ENCODE data around the gene RAB36. TPM values are rescaled to one million over a fixed set of nuclear protein-coding genes. Genes with fewer than 3 reads are reported as not detected.
A peak's percentile ranks its signal among the peaks of the same experiment; 100 is the strongest.

Gene RAB36
- polyA plus RNA-seq, 1 donor = 19.2 TPM

GRCh38 chr22:23107487-23108248, 37.6 kb upstream of the RAB36 start:
- no peak for DNase-seq

- no peak for DNase-seq
Measured at GRCh38 chr22:23108249-23109078, 36.8 kb upstream of the RAB36 start.

- DNase-seq = no peak
Measured at GRCh38 chr22:23109079-23109347, 36.3 kb upstream of the RAB36 start.

- no peak for DNase-seq
Measured at GRCh38 chr22:23109441-23109978, 35.8 kb upstream of the RAB36 start.

GRCh38 chr22:23110190-23110921, 34.9 kb upstream of the RAB36 start:
- DNase-seq = peak; percentile 14

GRCh38 chr22:23110922-23111527, 34.3 kb upstream of the RAB36 start:
- DNase-seq = no peak

- no peak for DNase-seq
Measured at GRCh38 chr22:23112472-23113012, 32.7 kb upstream of the RAB36 start.

DNA sequence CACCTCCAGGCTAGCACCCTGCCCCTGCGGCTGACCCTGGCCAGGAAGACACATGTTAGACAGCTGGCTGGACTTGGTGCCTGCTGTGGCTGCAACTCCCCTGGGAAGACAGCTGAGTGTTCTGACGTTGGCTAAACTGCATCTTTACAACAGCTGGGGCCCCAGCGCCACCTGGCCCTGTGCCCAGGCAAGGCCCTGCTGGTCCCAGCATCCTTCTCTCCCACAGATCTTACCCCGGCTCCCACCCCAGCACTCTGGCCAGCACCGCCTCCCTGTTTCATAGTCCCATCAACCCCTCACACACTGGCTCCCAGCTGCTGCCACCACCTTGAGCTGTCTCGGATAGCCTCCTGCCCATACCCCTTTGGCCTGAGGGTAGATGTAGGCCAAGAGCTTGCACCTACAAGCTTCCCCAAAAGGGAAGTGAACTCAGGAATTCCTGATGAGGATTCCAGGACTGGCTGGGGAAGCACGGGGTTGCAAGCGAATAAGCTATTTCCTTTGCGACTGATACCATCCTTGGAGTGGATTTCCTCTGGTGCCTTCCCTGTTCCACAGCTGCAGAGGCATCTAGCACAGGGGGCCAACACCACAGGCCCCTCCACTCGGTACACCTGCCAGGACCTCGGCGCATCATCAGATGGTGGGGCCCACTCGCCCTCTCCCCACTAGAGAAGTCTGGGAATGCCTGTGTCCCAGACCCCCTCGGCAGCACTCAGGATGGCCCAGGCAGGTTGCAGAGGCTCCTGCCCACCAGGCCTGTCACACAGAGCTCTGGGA, 32.0 kb upstream of the RAB36 start:
- DNase-seq = no peak

DNA sequence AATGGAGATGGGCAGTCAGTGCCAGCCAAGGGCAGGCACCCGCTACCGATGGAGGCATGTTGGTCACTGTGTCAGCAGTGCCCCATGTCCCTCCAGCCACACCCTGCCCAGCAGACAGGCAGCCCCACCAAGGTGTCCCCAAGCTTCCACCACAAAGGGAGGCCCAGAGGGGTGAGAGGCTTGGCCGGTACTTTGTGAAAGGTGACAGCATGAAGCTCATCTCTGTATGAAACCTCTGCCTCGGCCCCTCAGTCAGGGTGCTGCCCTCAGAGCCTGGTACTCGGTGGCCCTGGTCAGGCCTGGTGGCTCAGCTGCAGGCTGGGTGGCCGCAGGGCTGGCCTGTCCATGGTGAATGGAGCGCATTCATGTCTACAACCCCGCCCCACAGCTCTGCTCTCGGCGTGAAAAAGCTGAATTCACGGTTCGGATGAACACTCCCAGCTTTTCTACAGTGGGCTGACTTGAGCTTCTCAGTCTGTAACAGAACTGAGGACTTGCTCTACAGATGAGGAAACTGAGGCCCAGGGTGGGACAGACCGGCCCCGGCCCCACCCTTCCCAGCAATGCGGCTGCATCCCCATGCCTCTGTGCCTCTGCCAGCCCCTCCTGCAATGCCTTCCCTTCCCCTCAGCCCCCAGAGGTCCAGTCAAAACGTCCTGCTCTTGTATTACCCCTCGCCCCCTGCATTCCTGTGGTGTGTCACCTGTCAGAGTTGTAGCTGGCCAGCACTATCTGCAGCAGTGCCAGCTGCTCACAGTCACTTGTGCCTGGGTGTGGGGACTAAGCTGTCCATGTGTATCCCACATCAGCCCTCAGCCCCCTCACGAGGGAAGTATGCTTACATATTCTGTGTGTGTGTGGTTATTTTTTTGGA, 31.2 kb upstream of the RAB36 start:
- DNase-seq = no peak

GRCh38 chr22:23114721-23115020, 30.6 kb upstream of the RAB36 start:
- no peak for DNase-seq

- DNase-seq = no peak
Measured at GRCh38 chr22:23115369-23115768, 29.9 kb upstream of the RAB36 start.

DNA sequence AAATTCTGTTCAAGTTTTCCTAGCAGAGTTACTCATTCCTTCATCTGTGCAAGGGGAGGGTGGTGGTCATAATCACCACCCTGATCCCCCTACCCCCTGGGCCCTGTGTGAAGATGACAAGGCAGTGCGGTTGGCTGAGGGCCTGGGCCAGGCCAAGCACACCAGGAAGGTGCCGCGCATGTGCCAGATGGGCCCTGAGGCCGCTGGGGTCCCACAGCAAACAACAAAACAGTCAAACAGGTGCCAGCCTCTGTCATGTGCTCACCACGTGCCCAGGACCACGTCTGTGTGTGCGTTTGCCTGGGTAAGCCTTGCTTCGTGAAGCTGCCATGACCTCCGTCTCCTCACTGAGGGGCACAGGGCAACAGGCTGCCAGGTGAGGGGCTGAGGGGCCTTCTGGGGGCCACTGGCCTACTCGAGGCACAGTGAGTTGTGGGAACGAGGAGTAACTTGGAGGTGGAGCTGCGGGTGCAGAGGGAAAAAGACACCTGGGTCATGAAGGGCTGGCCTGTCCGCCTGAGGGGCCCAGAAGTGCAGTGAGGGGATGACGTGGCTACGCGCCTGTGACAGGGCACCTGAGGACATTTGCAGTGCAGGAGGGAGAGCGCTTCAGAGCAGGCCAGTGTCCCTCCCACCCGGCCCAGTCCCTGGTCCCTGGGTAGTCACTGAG, 29.3 kb upstream of the RAB36 start:
- DNase-seq = no peak

GRCh38 chr22:23116506-23117263, 28.6 kb upstream of the RAB36 start:
- DNase-seq = no peak

DNA sequence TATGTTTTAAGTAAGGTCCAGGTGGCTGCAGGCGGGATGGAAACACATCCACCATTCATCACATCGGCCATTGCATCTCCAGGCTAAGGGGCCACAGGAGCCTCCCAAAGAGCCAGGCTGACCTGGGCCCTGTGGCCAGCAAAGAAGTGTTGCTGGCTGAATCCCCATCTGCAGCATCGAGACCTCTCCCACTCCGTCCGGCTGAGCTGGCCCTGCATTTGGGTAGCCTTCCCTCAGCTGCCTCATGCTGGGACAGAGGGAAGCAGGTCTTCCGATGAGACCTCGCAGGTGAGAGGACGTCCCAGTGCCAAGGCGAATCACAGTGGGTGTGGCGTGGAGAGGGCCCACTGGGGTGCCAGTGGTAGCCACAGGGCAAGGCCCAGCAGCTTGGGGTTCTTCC, 28.0 kb upstream of the RAB36 start:
- DNase-seq = no peak

GRCh38 chr22:23117891-23118646, 27.2 kb upstream of the RAB36 start:
- DNase-seq = no peak

- no peak for DNase-seq
Measured at GRCh38 chr22:23118647-23119493, 26.4 kb upstream of the RAB36 start.

Data from left kidney (tissue), 2 donors.